Measurements from ENCODE around the gene TNPO3.
A peak's percentile ranks its signal among the peaks of the same experiment; 100 is the strongest.

The TNPO3 gene

GRCh38 chr7:128968624-128969023, 86.3 kb downstream of the TNPO3 start:
- no peak for TF ChIP-seq CTCF (conservative IDR thresholded peaks at IDR 0.05)
- H3K27ac ChIP-seq = no peak overlapping the region

- no peak for TF ChIP-seq CTCF (conservative IDR thresholded peaks at IDR 0.05)
- H3K27ac ChIP-seq = no peak overlapping the region
Observed at GRCh38 chr7:128963327-128963757, 91.6 kb downstream of the TNPO3 start.

GRCh38 chr7:128962899-128963298, 92.0 kb downstream of the TNPO3 start:
- no peak overlapping the region for H3K27ac ChIP-seq
- no peak for TF ChIP-seq CTCF (conservative IDR thresholded peaks at IDR 0.05)

GRCh38 chr7:128961030-128961659, 93.8 kb downstream of the TNPO3 start:
- no peak overlapping the region for H3K27ac ChIP-seq
- TF ChIP-seq CTCF (conservative IDR thresholded peaks at IDR 0.05) = no peak

GRCh38 chr7:128959296-128959695, 95.6 kb downstream of the TNPO3 start:
- no peak for TF ChIP-seq CTCF (conservative IDR thresholded peaks at IDR 0.05)
- H3K27ac ChIP-seq = peak overlapping the region; percentile 59; the same call in 1 of the 2 replicates

- TF ChIP-seq CTCF (conservative IDR thresholded peaks at IDR 0.05) = no peak
- no peak overlapping the region for H3K27ac ChIP-seq
Observed at GRCh38 chr7:128955981-128956380, 98.9 kb downstream of the TNPO3 start.

- H3K27ac ChIP-seq = peak overlapping the region; percentile 4; the same call in 1 of the 2 replicates
- no peak for TF ChIP-seq CTCF (conservative IDR thresholded peaks at IDR 0.05)
Observed at GRCh38 chr7:128954830-128955802, 99.8 kb downstream of the TNPO3 start.

All from VCaP (cell line).